ENCODE data around the gene CPS1.

DNA sequence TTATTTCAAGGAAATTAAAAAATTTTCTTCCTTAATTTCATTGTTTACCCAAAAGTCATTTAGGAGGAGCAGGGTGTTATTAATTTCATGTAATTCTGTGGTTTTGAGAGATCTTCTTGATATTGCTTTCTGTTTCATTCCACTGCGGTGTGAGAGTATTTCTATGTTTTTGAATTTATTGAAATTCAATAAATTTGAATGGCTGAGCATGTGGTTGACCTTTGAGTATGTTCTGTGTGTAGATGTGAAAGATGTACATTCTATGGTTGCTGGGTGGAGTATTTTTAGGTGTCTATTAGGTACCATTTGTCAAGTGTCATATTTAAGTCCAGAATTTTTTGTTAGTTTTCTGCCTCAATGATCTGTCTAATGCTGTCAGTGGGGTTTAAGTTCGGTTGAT, 40.5 kb upstream of the CPS1 start:
- no peak for TF ChIP-seq POLR2A (IDR thresholded peaks at IDR 0.05)
- TF ChIP-seq CTCF (IDR thresholded peaks at IDR 0.05) = no peak
